NCI-H2171 (cell line): ENCODE measurements around the gene LINGO3.

Source experiments
- DNase-seq: peaks from one replicate; lab custom pipeline; 2025; lab: John Stamatoyannopoulos, UW

Gene LINGO3

GRCh38 chr19:2261438-2262172 is 46.3 kb downstream of the LINGO3 start:
- no peak for DNase-seq

- DNase-seq: no peak
Observed at GRCh38 chr19:2260341-2260805, 47.6 kb downstream of the LINGO3 start.

GRCh38 chr19:2259336-2259735 is 48.6 kb downstream of the LINGO3 start:
- no peak for DNase-seq
